SJSA1 (cell line): ENCODE measurements around the gene RNF144A. TPM values are rescaled to one million over a fixed set of nuclear protein-coding genes. Genes with fewer than 3 reads are reported as not detected.

Experiments used
- DNase-seq, 2 experiments: peaks; one replicate each; pipeline ENCODE4 v3.0.0-alpha.2; 2015 to 2020; ENCODE audit warnings: low spot score in 2 of 2, low read depth in 1 of 2
- H3K27ac ChIP-seq: fragments of 250-450 bp; sonication (Bioruptor Pico); 2 replicates; pipeline ENCODE4 v1.5.1; 2020; ENCODE audit warnings: mild to moderate bottlenecking, moderate library complexity
- H3K27me3 ChIP-seq: fragments of 250-450 bp; sonication (Bioruptor Pico); replicated peaks from 2 replicates; pipeline ENCODE4 v1.5.1; 2020; ENCODE audit warnings: mild to moderate bottlenecking, moderate library complexity
- H3K36me3 ChIP-seq: fragments of 250-450 bp; sonication (Bioruptor Pico); 2 replicates; pipeline ENCODE4 v1.5.1; 2020; ENCODE audit warnings: mild to moderate bottlenecking
- H3K4me1 ChIP-seq: fragments of 250-450 bp; sonication (Bioruptor Pico); replicated peaks from 2 replicates; pipeline ENCODE4 v1.6.1; 2021; ENCODE audit warnings: mild to moderate bottlenecking
- H3K4me3 ChIP-seq: fragments of 250-450 bp; sonication (Bioruptor Pico); 2 replicates; pipeline ENCODE4 v1.5.1; 2020; ENCODE audit warnings: mild to moderate bottlenecking
- H3K9me3 ChIP-seq: fragments of 250-450 bp; sonication (Bioruptor Pico); replicated peaks from 2 replicates; pipeline ENCODE4 v1.5.1; 2020; ENCODE audit warnings: mild to moderate bottlenecking
- total RNA-seq: library from RNA; depleted of rRNA; stranded (reverse); fragments of >200 nt; shearing (Covaris generic); gene quantifications from 2 replicates; pipeline ENCODE4 v1.2.3, GENCODE V29; 2014

RNF144A gene
- total RNA-seq, 1 experiment from 2014 or later: 5.3 TPM

- H3K36me3 ChIP-seq: no peaks in the 10 kb centered on the region
- no peak for DNase-seq
- H3K27me3 ChIP-seq: no peaks in the 10 kb centered on the region
- H3K4me3 ChIP-seq: no peak overlapping the region
- H3K27ac ChIP-seq: no peak overlapping the region
- no peaks in the 10 kb centered on the region for H3K9me3 ChIP-seq
- H3K4me1 ChIP-seq: peaks cover 19% of the 10 kb centered on the region
Observed at GRCh38 chr2:6941299-6942046, 24.3 kb downstream of the RNF144A start.

GRCh38 chr2:6942848-6943247 is 25.6 kb downstream of the RNF144A start:
- peak in 1 of 2 experiments; percentile 68 for DNase-seq
- Histone ChIP-seq H3K4me3 (no peak overlapping the region), H3K27me3 (no peaks in the 10 kb centered on the region), H3K36me3 (no peaks in the 10 kb centered on the region), H3K9me3 (no peaks in the 10 kb centered on the region), H3K27ac (peak overlapping the region; percentile 33; the same call in 1 of the 2 replicates), H3K4me1 (peaks cover 23% of the 10 kb centered on the region)

- no peak for DNase-seq
- H3K27me3 ChIP-seq: no peaks in the 10 kb centered on the region
- H3K27ac ChIP-seq: peak overlapping the region; percentile 33; the same call in 1 of the 2 replicates
- H3K4me1 ChIP-seq: peaks cover 23% of the 10 kb centered on the region
- no peaks in the 10 kb centered on the region for H3K36me3 ChIP-seq
- H3K9me3 ChIP-seq: no peaks in the 10 kb centered on the region
- no peak overlapping the region for H3K4me3 ChIP-seq
Observed at GRCh38 chr2:6943523-6943922, 26.3 kb downstream of the RNF144A start.

- H3K4me3 ChIP-seq: no peak overlapping the region
- peaks cover 23% of the 10 kb centered on the region for H3K4me1 ChIP-seq
- DNase-seq: no peak
- H3K9me3 ChIP-seq: no peaks in the 10 kb centered on the region
- H3K27me3 ChIP-seq: no peaks in the 10 kb centered on the region
- no peaks in the 10 kb centered on the region for H3K36me3 ChIP-seq
- no peak overlapping the region; the same call in 1 of the 2 replicates for H3K27ac ChIP-seq
Observed at GRCh38 chr2:6943971-6944370, 26.8 kb downstream of the RNF144A start.

GRCh38 chr2:6944555-6944954 is 27.3 kb downstream of the RNF144A start:
- Histone ChIP-seq H3K4me3 (no peak overlapping the region), H3K9me3 (no peaks in the 10 kb centered on the region), H3K36me3 (no peaks in the 10 kb centered on the region), H3K4me1 (peaks cover 23% of the 10 kb centered on the region), H3K27ac (no peak overlapping the region), H3K27me3 (no peaks in the 10 kb centered on the region)
- no peak for DNase-seq

- Histone ChIP-seq H3K9me3 (no peaks in the 10 kb centered on the region), H3K27ac (no peak overlapping the region), H3K36me3 (no peaks in the 10 kb centered on the region), H3K4me1 (peaks cover 23% of the 10 kb centered on the region), H3K4me3 (no peak overlapping the region), H3K27me3 (no peaks in the 10 kb centered on the region)
- no peak for DNase-seq
Observed at GRCh38 chr2:6945087-6945813, 28.0 kb downstream of the RNF144A start.

- H3K27me3 ChIP-seq: no peaks in the 10 kb centered on the region
Observed at GRCh38 chr2:6945821-6946220, 28.6 kb downstream of the RNF144A start.

GRCh38 chr2:6946722-6947121 is 29.5 kb downstream of the RNF144A start:
- no peaks in the 10 kb centered on the region for H3K36me3 ChIP-seq
- peak in 1 of 2 experiments; percentile 52 for DNase-seq
- no peaks in the 10 kb centered on the region for H3K27me3 ChIP-seq
- no peaks in the 10 kb centered on the region for H3K9me3 ChIP-seq
- peaks cover 23% of the 10 kb centered on the region for H3K4me1 ChIP-seq
- H3K4me3 ChIP-seq: no peak overlapping the region
- H3K27ac ChIP-seq: no peak overlapping the region

More at GRCh38 chr2:6945821-6946220, 28.6 kb downstream of the RNF144A start:
- no peak for DNase-seq
- Histone ChIP-seq H3K4me3 (no peak overlapping the region), H3K9me3 (no peaks in the 10 kb centered on the region), H3K36me3 (no peaks in the 10 kb centered on the region), H3K27ac (no peak overlapping the region), H3K4me1 (peaks cover 23% of the 10 kb centered on the region)

- no peak overlapping the region for H3K4me3 ChIP-seq
- peaks cover 18% of the 10 kb centered on the region for H3K4me1 ChIP-seq
- no peak for DNase-seq
- H3K9me3 ChIP-seq: no peaks in the 10 kb centered on the region
- no peaks in the 10 kb centered on the region for H3K27me3 ChIP-seq
- H3K27ac ChIP-seq: no peak overlapping the region
- no peaks in the 10 kb centered on the region for H3K36me3 ChIP-seq
Observed at GRCh38 chr2:6947929-6948676, 30.9 kb downstream of the RNF144A start.

GRCh38 chr2:6948677-6949351 is 31.6 kb downstream of the RNF144A start:
- DNase-seq: no peak
- Histone ChIP-seq H3K27me3 (no peaks in the 10 kb centered on the region), H3K36me3 (no peaks in the 10 kb centered on the region), H3K9me3 (no peaks in the 10 kb centered on the region), H3K4me1 (peaks cover 11% of the 10 kb centered on the region), H3K27ac (no peak overlapping the region), H3K4me3 (no peak overlapping the region)

GRCh38 chr2:6951046-6951445 is 33.8 kb downstream of the RNF144A start:
- no peak overlapping the region for H3K27ac ChIP-seq
- H3K36me3 ChIP-seq: no peaks in the 10 kb centered on the region
- peaks cover 6% of the 10 kb centered on the region; the same call in 1 of the 2 replicates for H3K4me1 ChIP-seq
- DNase-seq: no peak
- no peak overlapping the region for H3K4me3 ChIP-seq
- H3K9me3 ChIP-seq: no peaks in the 10 kb centered on the region
- no peaks in the 10 kb centered on the region for H3K27me3 ChIP-seq

GRCh38 chr2:6952101-6952500 is 34.9 kb downstream of the RNF144A start:
- no peaks in the 10 kb centered on the region for H3K9me3 ChIP-seq
- no peaks in the 10 kb centered on the region for H3K36me3 ChIP-seq
- no peaks in the 10 kb centered on the region for H3K27me3 ChIP-seq
- no peak for DNase-seq
- H3K4me3 ChIP-seq: no peak overlapping the region
- H3K27ac ChIP-seq: no peak overlapping the region
- no peaks in the 10 kb centered on the region; the same call in 1 of the 2 replicates for H3K4me1 ChIP-seq

GRCh38 chr2:6954586-6954985 is 37.4 kb downstream of the RNF144A start:
- no peak overlapping the region for H3K27ac ChIP-seq
- H3K4me3 ChIP-seq: no peak overlapping the region
- no peaks in the 10 kb centered on the region for H3K36me3 ChIP-seq
- DNase-seq: no peak
- H3K27me3 ChIP-seq: no peaks in the 10 kb centered on the region
- H3K9me3 ChIP-seq: no peaks in the 10 kb centered on the region
- no peaks in the 10 kb centered on the region for H3K4me1 ChIP-seq
